Lower leg skin (tissue), 4 donors: ENCODE results near the gene AMBP. TPM values are rescaled to one million over a fixed set of nuclear protein-coding genes. Genes with fewer than 3 reads are reported as not detected.

Experiments used
- DNase-seq, 2 donors: peaks; one replicate each; pipeline ENCODE4 v3.0.0-alpha.2; 2019; ENCODE audit warnings: low spot score in 2 of 2
- H3K4me3 ChIP-seq: fragments of 200-600 bp; sonication (generic); 2 replicates; pipeline ENCODE4 v1.5.1; 2017; ENCODE audit warnings: mild to moderate bottlenecking, low read depth; ENCODE audit not compliant: poor library complexity, severe bottlenecking
- CTCF ChIP-seq, 3 donors: fragments of 450-650 bp; IDR thresholded peaks; one replicate each; pipeline ENCODE4 v1.5.1; 2016; ENCODE audit warnings: antibody characterized with exemption in 3 of 3, mild to moderate bottlenecking in 3 of 3, moderate library complexity in 2 of 3
- POLR2A ChIP-seq, 2 donors: fragments of 450-650 bp; IDR thresholded peaks; one replicate each; pipeline ENCODE4 v1.6.1; 2016 to 2017; ENCODE audit warnings: antibody characterized with exemption in 2 of 2, mild to moderate bottlenecking in 1 of 2, moderate library complexity in 1 of 2
- WGBS, 2 donors: methylation state at CpG; one replicate each; pipeline ENCODE4 v1.1.5; 2018; 5-methylcytosine and 5-hydroxymethylcytosine counted together
- intact Hi-C: fragments of 100-400 bp; cut with DNase I; formaldehyde crosslinking; loops from one replicate; pipeline ENCODE4 v1.15.0; 2023; ENCODE audit warnings: low total_unique reads
- total RNA-seq, 4 donors: library from RNA; depleted of rRNA; stranded (reverse); fragments of >200 nt; gene quantifications; one replicate each; pipeline ENCODE4 v1.1.0, GENCODE V29; 2016

Gene AMBP
- total RNA-seq, 4 donors from 2014 or later = not detected

GRCh38 chr9:114025760-114026159, 52.3 kb downstream of the AMBP start:
- DNase-seq = peak in 1 of 2 donors; percentile 43
- TF ChIP-seq CTCF (IDR thresholded peaks at IDR 0.05) (no peak), POLR2A (IDR thresholded peaks at IDR 0.05) (no peak)
- WGBS, 2 donors = 95% methylated on average over 5 of the region's 5 CpGs
- intact Hi-C loops = no loop called here
- no peak overlapping the region for H3K4me3 ChIP-seq

GRCh38 chr9:114025196-114025753, 52.8 kb downstream of the AMBP start:
- 93 to 95% methylated on average over 3 of the region's 3 CpGs for WGBS, 2 donors

GRCh38 chr9:114023961-114024360, 54.1 kb downstream of the AMBP start:
- no peak overlapping the region for H3K4me3 ChIP-seq
- intact Hi-C loops = no loop called here
- no peak for DNase-seq
- 100% methylated on average over 1 of the region's 1 CpG for WGBS, 2 donors
- TF ChIP-seq POLR2A (IDR thresholded peaks at IDR 0.05) (no peak), CTCF (IDR thresholded peaks at IDR 0.05) (no peak)

More at GRCh38 chr9:114025196-114025753, 52.8 kb downstream of the AMBP start:
- no peak for TF ChIP-seq CTCF (IDR thresholded peaks at IDR 0.05)
- no peak for TF ChIP-seq POLR2A (IDR thresholded peaks at IDR 0.05)
- intact Hi-C loops = no loop called here
- no peak overlapping the region for H3K4me3 ChIP-seq
- DNase-seq = peak in 1 of 2 donors; percentile 9

- no peak for DNase-seq
- TF ChIP-seq POLR2A (IDR thresholded peaks at IDR 0.05) (no peak), CTCF (IDR thresholded peaks at IDR 0.05) (no peak)
- WGBS, 2 donors = 89 to 94% methylated on average over 3 of the region's 3 CpGs
- intact Hi-C loops = no loop called here
- no peak overlapping the region for H3K4me3 ChIP-seq
These were observed 56.5 kb downstream of the AMBP start for GRCh38 chr9:114021578-114021977.

GRCh38 chr9:114017741-114018715, 60.1 kb downstream of the AMBP start:
- DNase-seq = peak; percentile 1 to 68
- WGBS, 2 donors = 92 to 98% methylated on average over 6 of the region's 6 CpGs
- TF ChIP-seq POLR2A (IDR thresholded peaks at IDR 0.05) = no peak
- no peak for TF ChIP-seq CTCF (IDR thresholded peaks at IDR 0.05)
- no peak overlapping the region for H3K4me3 ChIP-seq
- intact Hi-C loops = no loop called here
